K562 (cell line): ENCODE results near the gene DMD. TPM values are rescaled to one million over a fixed set of nuclear protein-coding genes. Genes with fewer than 3 reads are reported as not detected.
A peak's percentile ranks its signal among the peaks of the same experiment; 100 is the strongest.

Source experiments
- ATAC-seq: fragments of 200-7000 bp; cut with Tn5 transposase; 3 replicates; pipeline ENCODE4 v1.9.1; 2020; ENCODE audit warnings: moderate library complexity
- BruUV-seq: library from RNA; stranded (reverse); fragments of 400-500 nt; replicated peaks from 2 replicates; lab custom pipeline; 2021; lab: Mats Ljungman, UMichigan
- CTCF ChIA-PET: fragments of 300-600 bp; formaldehyde crosslinking; extraction: SDS; loops from one replicate; lab custom pipeline; 2021; ENCODE audit warnings: low intra/inter-chr PET ratio; lab: Yijun Ruan, JAX
- POLR2A ChIA-PET: fragments of 300-600, 350-650 bp; sonication (Branson Sonifier 250); formaldehyde crosslinking; extraction: SDS; loops from one replicate; lab custom pipeline; 2021; ENCODE audit warnings: antibody characterized with exemption, inconsistent platforms; lab: Yijun Ruan, JAX
- DNase-seq, 4 experiments: peaks; one replicate each; pipeline versions ENCODE4 v3.0.0 to v3.0.0-alpha.2; 2011 to 2018; ENCODE audit warnings: low spot score in 3 of 4, mixed read lengths in 3 of 4; ENCODE audit errors: extremely low read depth in 1 of 4
- FAIRE-seq: peaks from 2 replicates; lab custom pipeline; 2011; peaks lifted over from hg19 to GRCh38; lab: Jason Lieb, UNC
- H2AFZ ChIP-seq: 2 replicates; pipeline ENCODE4 v1.6.0; 2011; ENCODE audit warnings: low read depth, low read length, control low read depth, inconsistent platforms
- H3K27ac ChIP-seq: fragments of 200-600 bp; 3 replicates; pipeline ENCODE4 v1.8.0; 2011; ENCODE audit warnings: low read depth, mild to moderate bottlenecking, control low read depth, inconsistent platforms, low read length, moderate library complexity, mixed read lengths; ENCODE audit errors: extremely low read depth
- H3K27me3 ChIP-seq, 2 experiments: fragments of 300-600 bp in 1 of 2; 2 replicates in 1 of 2; 3 replicates in 1 of 2; pipeline versions ENCODE4 v1.6.0 to v1.8.0; 2011; ENCODE audit warnings: inconsistent platforms in 2 of 2, low read length in 2 of 2, mild to moderate bottlenecking in 1 of 2, mixed read lengths in 1 of 2, moderate library complexity in 1 of 2; ENCODE audit not compliant: control insufficient read depth in 2 of 2, insufficient read depth in 2 of 2
- H3K36me3 ChIP-seq: fragments of 300-600 bp; 3 replicates; pipeline ENCODE4 v1.8.0; 2011; ENCODE audit warnings: mild to moderate bottlenecking, low read length, inconsistent platforms; ENCODE audit not compliant: control insufficient read depth, insufficient read depth
- H3K4me1 ChIP-seq, 2 experiments: fragments of 200-600 bp in 1 of 2; replicated peaks in 1 of 2; 2 replicates in 1 of 2; 3 replicates in 1 of 2; pipeline versions ENCODE4 v1.5.1 to v1.8.0; 2011; ENCODE audit warnings: inconsistent platforms in 2 of 2, low read length in 2 of 2, mild to moderate bottlenecking in 1 of 2, mixed read lengths in 1 of 2, moderate library complexity in 1 of 2; ENCODE audit not compliant: control insufficient read depth in 2 of 2, insufficient read depth in 2 of 2
- H3K4me2 ChIP-seq: 2 replicates; pipeline ENCODE4 v1.6.1; 2011; ENCODE audit warnings: low read length, control low read depth, inconsistent platforms, mixed read lengths; ENCODE audit not compliant: insufficient read depth
- H3K4me3 ChIP-seq: fragments of 200-600 bp; sonication (generic), shearing (Covaris generic); 2 replicates; pipeline ENCODE4 v1.5.1; 2016; ENCODE audit warnings: control low read depth, inconsistent platforms
- H3K79me2 ChIP-seq: fragments of 200-600 bp; 3 replicates; pipeline ENCODE4 v1.8.0; 2011; ENCODE audit warnings: low read length, inconsistent platforms; ENCODE audit not compliant: control insufficient read depth, insufficient read depth
- H3K9ac ChIP-seq, 2 experiments: 2 replicates each; pipeline versions ENCODE4 v1.6.0 to v1.6.1; 2011; ENCODE audit warnings: low read depth in 2 of 2, low read length in 2 of 2, control low read depth in 1 of 2, inconsistent platforms in 1 of 2, mild to moderate bottlenecking in 1 of 2, mixed read lengths in 1 of 2; ENCODE audit not compliant: insufficient read depth in 1 of 2
- H3K9me1 ChIP-seq: one replicate; pipeline ENCODE4 v1.6.0; 2011; ENCODE audit warnings: inconsistent platforms, mild to moderate bottlenecking, low read length, moderate library complexity; ENCODE audit not compliant: control insufficient read depth, insufficient read depth
- H3K9me3 ChIP-seq: replicated peaks from 2 replicates; pipeline ENCODE4 v1.5.1; 2011; ENCODE audit warnings: low read depth, low read length, inconsistent platforms; ENCODE audit not compliant: control insufficient read depth, insufficient read depth
- H4K20me1 ChIP-seq: replicated peaks from 2 replicates; pipeline ENCODE4 v1.6.1; 2011; ENCODE audit warnings: low read length, inconsistent platforms, mixed read lengths; ENCODE audit not compliant: control insufficient read depth, insufficient read depth
- CEBPG ChIP-seq, 3 experiments: fragments of 200-800 bp in 1 of 3; sonication (Bioruptor generic) in 1 of 3; sonication (generic) in 1 of 3; formaldehyde crosslinking in 1 of 3; IDR thresholded peaks in 2 of 3; conservative IDR thresholded peaks in 1 of 3; 2 replicates each; pipeline versions ENCODE4 v1.6.1 to v1.8.0; 2016 to 2022; ENCODE audit warnings: missing compliant biosample characterization in 2 of 3, missing genetic modification characterization in 2 of 3, mild to moderate bottlenecking in 1 of 3, missing genetic modification reagents in 1 of 3
- MCM3 ChIP-seq: fragments of 450-650 bp; IDR thresholded peaks from 2 replicates; pipeline ENCODE4 v1.6.1; 2016
- RBM34 ChIP-seq: fragments of 200-400 bp; formaldehyde crosslinking; IDR thresholded peaks from 2 replicates; pipeline ENCODE4 v1.6.1; 2018; ENCODE audit warnings: low read length, borderline replicate concordance; ENCODE audit not compliant: insufficient read depth
- RFX1 ChIP-seq: fragments of 450-650 bp; IDR thresholded peaks from 2 replicates; pipeline ENCODE4 v1.6.1; 2016; ENCODE audit warnings: mild to moderate bottlenecking, moderate library complexity
- ZNF431 ChIP-seq: sonication (generic); formaldehyde crosslinking; IDR thresholded peaks from 2 replicates; pipeline ENCODE4 v1.8.0; 2022; ENCODE audit warnings: mild to moderate bottlenecking, missing genetic modification reagents
- whole genome bisulfite sequencing: fragments of 100-300 bp; shearing (Covaris generic); methylation state at CpG from one replicate; pipeline ENCODE4 v1.1.6; 2016; ENCODE audit warnings: low coverage, mixed read lengths; ENCODE audit not compliant: insufficient coverage; ENCODE audit errors: missing lambda C conversion rate; 5-methylcytosine and 5-hydroxymethylcytosine counted together
- in situ Hi-C: fragments of 300-500 bp; cut with MboI; formaldehyde crosslinking; loops from 4 replicates; pipeline ENCODE4 v1.15.0; 2018; ENCODE audit warnings: inconsistent platforms, mixed read lengths
- intact Hi-C: fragments of 100-400 bp; cut with micrococcal nuclease; formaldehyde crosslinking; loops from 2 replicates; pipeline ENCODE4 v1.14.2; 2022
- polyA plus RNA-seq, 8 experiments: library from polyadenylated mRNA; depleted of rRNA in 4 of 8; stranded (reverse) in 5 of 8; unstranded in 3 of 8; fragments of >200 nt; fragmentation: Nextera tagmentation in 2 of 8; fragmentation: Illumina TruSeq in 1 of 8; extraction: Ambion mirVana in 2 of 8; extraction: Trizol in 1 of 8; gene quantifications; 2 replicates each; pipeline versions ENCODE4 v1.2.1 to v1.2.3, GENCODE V29; 2011 to 2014; ENCODE audit warnings: inconsistent platforms in 1 of 8, missing spikeins in 1 of 8
- total RNA-seq, 7 experiments: library from RNA; depleted of rRNA in 6 of 7; stranded (reverse); fragments of >200 nt in 6 of 7; fragmentation: Illumina TruSeq in 2 of 7; extraction: Trizol in 2 of 7; gene quantifications; 2 replicates each; pipeline versions ENCODE4 v1.2.1 to v1.2.3, GENCODE V29; 2011 to 2021; ENCODE audit warnings: low replicate concordance in 1 of 7
- TF ChIP-seq, protein P1 (sequence below): sonication (generic); formaldehyde crosslinking; IDR thresholded peaks from 2 replicates; pipeline ENCODE4 v1.8.1; 2023; ENCODE audit warnings: mild to moderate bottlenecking, missing genetic modification reagents

Gene DMD
- total and polyA plus RNA-seq, 9 of the 15 experiments (the other 6 are each of a cell fraction or from before 2014, with no cell fraction given), result 3.8 to 20.4 (median 11.4) TPM

DNA sequence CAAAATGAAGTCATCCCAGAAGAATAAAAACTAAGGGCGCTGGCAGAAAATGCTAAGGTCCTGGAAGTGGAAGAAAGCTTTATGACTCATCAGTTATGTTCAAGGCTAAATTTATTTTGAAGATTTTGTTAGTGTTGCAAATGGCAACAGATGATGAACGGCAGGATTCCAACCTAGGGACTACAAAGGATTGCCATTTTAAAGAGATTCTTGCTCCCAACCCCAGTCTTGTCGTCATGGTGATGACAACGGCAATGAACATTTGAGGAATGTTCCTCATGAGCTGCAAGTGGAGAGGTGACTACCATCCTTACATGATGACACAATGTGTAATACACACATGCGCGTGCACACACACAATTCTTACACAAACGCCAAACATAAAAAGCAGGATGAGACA is 2085.1 kb downstream of the DMD start:
- Histone ChIP-seq H3K4me3 (no peak overlapping the region), H3K9me3 (no peaks in the 10 kb centered on the region), H3K9ac (no peak overlapping the region), H3K36me3 (no peaks in the 10 kb centered on the region), H3K27me3 (no peaks in the 10 kb centered on the region), H2AFZ (no peak overlapping the region), H3K27ac (no peak overlapping the region), H3K9me1 (no peaks in the 10 kb centered on the region), H3K79me2 (no peaks in the 10 kb centered on the region), H3K4me1 (no peaks in the 10 kb centered on the region), H4K20me1 (no peaks in the 10 kb centered on the region), H3K4me2 (no peak overlapping the region)
- ATAC-seq, result no peak
- POLR2A ChIA-PET, result no interaction called here
- whole genome bisulfite sequencing, result 62% methylated on average over 7 of the region's 7 CpGs
- no TSS peak for BruUV-seq
- TF ChIP-seq CEBPG (CRISPR knock-in tag; IDR thresholded peaks at IDR 0.05) (no peak), CEBPG (tag; conservative IDR thresholded peaks at IDR 0.05 in 1 of 2, IDR thresholded peaks at IDR 0.05 in 1 of 2) (0 out of 4 replicates have a peak, but pooled peaks of 1 of the 2 experiments have one; percentile 15), RFX1 (peak; percentile 16; the same call in 1 of the 2 replicates), MCM3 (no peak), RBM34 (no peak), ZNF431 (CRISPR knock-in tag) (no peak)
- TF ChIP-seq, protein P1, sequence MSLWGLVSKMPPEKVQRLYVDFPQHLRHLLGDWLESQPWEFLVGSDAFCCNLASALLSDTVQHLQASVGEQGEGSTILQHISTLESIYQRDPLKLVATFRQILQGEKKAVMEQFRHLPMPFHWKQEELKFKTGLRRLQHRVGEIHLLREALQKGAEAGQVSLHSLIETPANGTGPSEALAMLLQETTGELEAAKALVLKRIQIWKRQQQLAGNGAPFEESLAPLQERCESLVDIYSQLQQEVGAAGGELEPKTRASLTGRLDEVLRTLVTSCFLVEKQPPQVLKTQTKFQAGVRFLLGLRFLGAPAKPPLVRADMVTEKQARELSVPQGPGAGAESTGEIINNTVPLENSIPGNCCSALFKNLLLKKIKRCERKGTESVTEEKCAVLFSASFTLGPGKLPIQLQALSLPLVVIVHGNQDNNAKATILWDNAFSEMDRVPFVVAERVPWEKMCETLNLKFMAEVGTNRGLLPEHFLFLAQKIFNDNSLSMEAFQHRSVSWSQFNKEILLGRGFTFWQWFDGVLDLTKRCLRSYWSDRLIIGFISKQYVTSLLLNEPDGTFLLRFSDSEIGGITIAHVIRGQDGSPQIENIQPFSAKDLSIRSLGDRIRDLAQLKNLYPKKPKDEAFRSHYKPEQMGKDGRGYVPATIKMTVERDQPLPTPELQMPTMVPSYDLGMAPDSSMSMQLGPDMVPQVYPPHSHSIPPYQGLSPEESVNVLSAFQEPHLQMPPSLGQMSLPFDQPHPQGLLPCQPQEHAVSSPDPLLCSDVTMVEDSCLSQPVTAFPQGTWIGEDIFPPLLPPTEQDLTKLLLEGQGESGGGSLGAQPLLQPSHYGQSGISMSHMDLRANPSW (CRISPR knock-in tag), result no peak
- intact Hi-C loops (no loop called here), in situ Hi-C loops (no loop called here)
- CTCF ChIA-PET, result no interaction called here
- DNase-seq, result no peak
- no peak for FAIRE-seq
